Activated CD8-positive, alpha-beta memory T cell treated with anti-CD3 and anti-CD28 coated beads for 1 hour (primary cell): ENCODE results near the gene SRBD1.

Experiments used
- DNase-seq, 2 donors: peaks; one replicate each; pipeline ENCODE4 v3.0.0-alpha.2; 2020; ENCODE audit warnings: low read depth in 1 of 2; ENCODE audit errors: extremely low read depth in 1 of 2

SRBD1 gene

GRCh38 chr2:45390861-45391260 is 220.2 kb downstream of the SRBD1 start:
- no peak for DNase-seq

- DNase-seq = no peak
Observed at GRCh38 chr2:45390441-45390840, 220.6 kb downstream of the SRBD1 start.

GRCh38 chr2:45388541-45389100 is 222.4 kb downstream of the SRBD1 start:
- no peak for DNase-seq

- DNase-seq = no peak
Observed at GRCh38 chr2:45382744-45383143, 228.3 kb downstream of the SRBD1 start.

- DNase-seq = no peak
Observed at GRCh38 chr2:45380131-45380836, 230.8 kb downstream of the SRBD1 start.

- no peak for DNase-seq
Observed at GRCh38 chr2:45379399-45380087, 231.5 kb downstream of the SRBD1 start.

GRCh38 chr2:45373534-45373933 is 237.5 kb downstream of the SRBD1 start:
- DNase-seq = no peak

GRCh38 chr2:45370369-45370768 is 240.7 kb downstream of the SRBD1 start:
- no peak for DNase-seq

GRCh38 chr2:45368792-45369191 is 242.3 kb downstream of the SRBD1 start:
- DNase-seq = no peak

GRCh38 chr2:45361666-45362065 is 249.4 kb downstream of the SRBD1 start:
- DNase-seq = no peak

- DNase-seq = no peak
Observed at GRCh38 chr2:45354776-45355175, 256.3 kb downstream of the SRBD1 start.

- no peak for DNase-seq
Observed at GRCh38 chr2:45353879-45354278, 257.2 kb downstream of the SRBD1 start.

- no peak for DNase-seq
Observed at GRCh38 chr2:45352506-45352905, 258.6 kb downstream of the SRBD1 start.

GRCh38 chr2:45345331-45346234 is 265.5 kb downstream of the SRBD1 start:
- no peak for DNase-seq

- DNase-seq = no peak
Observed at GRCh38 chr2:45344502-45344901, 266.6 kb downstream of the SRBD1 start.

- DNase-seq = no peak
Observed at GRCh38 chr2:45344071-45344470, 267.0 kb downstream of the SRBD1 start.

GRCh38 chr2:45343251-45344017 is 267.6 kb downstream of the SRBD1 start:
- no peak for DNase-seq

- DNase-seq = no peak
Observed at GRCh38 chr2:45340318-45340717, 270.7 kb downstream of the SRBD1 start.

- DNase-seq = no peak
Observed at GRCh38 chr2:45339253-45339652, 271.8 kb downstream of the SRBD1 start.
